Activated naive CD4-positive, alpha-beta T cell treated with anti-CD3 and anti-CD28 coated beads, Interleukin-2, amount 50 U/mL, for 16 hours (primary cell): ENCODE measurements around the gene TRMT44.
"Not testable (repeated sequence)": the region's sequence is repeated elsewhere in the genome, so short reads cannot be mapped to it uniquely, and the experiment has no call there.

ENCODE experiments used
- DNase-seq: peaks from one replicate; pipeline ENCODE4 v3.0.0-alpha.2; 2020

Gene TRMT44

DNA sequence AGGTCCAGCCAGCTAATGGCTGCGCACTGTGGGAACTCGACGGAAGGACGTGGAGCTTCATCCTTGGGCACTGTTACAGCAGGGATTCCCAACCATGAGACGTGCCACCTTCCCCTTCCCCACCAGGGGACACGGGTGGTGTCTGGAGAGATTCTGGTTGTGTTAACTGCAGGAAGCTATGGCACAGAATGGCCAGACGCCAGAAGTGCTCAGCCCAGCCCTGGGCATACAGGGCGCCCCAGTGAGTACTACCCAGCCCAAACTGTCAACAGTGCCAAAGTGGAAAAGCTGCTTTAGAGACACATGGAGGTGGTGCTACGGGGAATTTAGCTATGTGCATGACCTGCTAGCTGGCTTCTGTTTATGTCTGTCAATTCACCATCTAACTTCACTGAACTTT is 32.8 kb upstream of the TRMT44 start:
- no peak for DNase-seq

DNA sequence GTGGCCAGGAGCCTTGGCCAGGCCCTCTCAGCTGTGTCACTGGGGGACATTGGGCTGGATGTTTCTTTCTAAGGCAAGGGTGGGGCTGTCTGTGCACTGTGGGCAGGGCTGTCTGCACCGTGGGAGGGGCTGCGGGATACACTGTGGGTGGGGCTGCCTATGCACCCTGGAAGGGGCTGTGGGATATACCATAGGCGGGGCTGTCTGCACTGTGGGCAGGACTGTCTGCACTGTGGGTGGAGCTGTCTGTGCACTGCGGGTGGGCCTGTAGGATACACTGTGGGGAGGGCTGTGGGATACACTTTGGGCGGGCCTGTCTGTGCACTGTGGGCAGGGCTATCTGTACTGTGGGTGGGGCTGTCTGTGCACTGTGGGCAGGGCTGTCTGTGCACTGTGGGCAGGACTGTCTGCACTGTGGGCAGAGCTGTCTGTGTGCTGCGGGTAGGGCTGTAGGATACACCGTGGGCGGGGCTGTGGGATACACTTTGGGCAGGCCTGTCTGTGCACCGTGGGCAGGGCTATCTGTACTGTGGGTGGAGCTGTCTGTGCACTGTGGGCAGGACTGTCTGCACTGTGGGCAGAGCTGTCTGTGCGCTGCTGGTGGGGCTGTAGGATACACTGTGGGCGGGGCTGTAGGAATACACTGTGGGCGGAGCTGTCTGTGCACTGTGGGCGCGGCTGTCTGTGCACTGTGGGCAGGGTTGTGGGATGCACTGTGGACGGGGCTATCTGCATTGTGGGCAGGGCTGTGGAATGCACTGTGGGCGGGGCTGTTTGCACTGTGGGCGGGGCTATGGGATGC is 31.1 kb upstream of the TRMT44 start:
- DNase-seq = no peak

DNA sequence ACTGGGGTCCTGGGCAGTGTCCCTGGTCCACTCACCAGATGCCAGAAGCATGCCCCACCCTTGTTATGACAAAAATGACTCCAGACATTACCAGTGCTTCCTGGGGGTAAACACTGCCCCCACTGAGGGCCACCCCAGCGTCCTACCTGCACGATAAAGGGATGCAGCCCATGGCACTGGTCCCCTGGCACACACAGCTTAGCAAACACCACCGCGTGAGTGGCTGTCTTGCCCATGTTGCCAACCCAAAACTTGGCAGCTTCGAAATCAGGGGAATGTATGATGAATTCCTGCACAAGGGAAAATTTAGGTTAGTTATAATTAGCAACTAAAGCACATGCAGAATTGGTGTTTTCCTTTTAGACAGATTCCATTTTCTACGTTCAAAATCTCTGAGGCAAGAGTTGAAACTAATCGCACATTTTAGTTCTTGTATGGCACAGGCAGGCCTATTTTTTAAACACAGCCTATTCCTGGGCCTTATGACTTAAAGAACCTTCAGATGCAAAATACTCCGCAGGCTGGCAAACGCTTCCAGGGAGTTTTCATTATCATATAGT is 30.4 kb upstream of the TRMT44 start:
- DNase-seq = no peak

DNA sequence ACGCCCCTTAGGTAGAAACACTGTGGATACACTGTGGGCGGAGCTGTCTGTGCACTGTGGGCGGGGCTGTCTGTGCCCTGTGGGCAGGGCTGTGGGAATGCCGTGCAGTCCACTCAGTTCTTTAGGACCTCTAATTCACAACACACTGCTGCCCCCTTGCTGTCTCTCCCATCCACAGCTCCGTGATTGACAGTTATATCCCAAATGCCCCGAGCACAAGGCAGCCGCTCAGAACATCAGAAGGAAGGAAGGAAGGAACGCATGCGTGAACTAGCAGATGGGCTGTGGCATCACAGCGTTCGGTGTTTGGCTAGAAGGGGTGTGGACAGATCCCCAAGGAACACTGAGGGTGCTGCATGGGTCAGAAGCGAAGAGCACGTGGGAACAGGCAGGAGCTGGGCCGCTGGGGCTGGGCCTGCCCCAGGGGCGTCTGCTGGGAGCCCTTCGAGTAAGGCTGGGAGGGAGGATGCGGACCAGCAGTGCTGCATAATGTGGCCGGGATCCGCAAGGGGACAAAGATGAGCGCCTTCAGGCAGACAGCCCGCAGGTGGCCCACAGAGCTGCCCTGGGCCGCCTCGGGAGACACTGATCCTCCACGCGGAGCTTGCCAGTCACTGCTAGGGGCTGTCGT is 29.8 kb upstream of the TRMT44 start:
- DNase-seq = no peak

DNA sequence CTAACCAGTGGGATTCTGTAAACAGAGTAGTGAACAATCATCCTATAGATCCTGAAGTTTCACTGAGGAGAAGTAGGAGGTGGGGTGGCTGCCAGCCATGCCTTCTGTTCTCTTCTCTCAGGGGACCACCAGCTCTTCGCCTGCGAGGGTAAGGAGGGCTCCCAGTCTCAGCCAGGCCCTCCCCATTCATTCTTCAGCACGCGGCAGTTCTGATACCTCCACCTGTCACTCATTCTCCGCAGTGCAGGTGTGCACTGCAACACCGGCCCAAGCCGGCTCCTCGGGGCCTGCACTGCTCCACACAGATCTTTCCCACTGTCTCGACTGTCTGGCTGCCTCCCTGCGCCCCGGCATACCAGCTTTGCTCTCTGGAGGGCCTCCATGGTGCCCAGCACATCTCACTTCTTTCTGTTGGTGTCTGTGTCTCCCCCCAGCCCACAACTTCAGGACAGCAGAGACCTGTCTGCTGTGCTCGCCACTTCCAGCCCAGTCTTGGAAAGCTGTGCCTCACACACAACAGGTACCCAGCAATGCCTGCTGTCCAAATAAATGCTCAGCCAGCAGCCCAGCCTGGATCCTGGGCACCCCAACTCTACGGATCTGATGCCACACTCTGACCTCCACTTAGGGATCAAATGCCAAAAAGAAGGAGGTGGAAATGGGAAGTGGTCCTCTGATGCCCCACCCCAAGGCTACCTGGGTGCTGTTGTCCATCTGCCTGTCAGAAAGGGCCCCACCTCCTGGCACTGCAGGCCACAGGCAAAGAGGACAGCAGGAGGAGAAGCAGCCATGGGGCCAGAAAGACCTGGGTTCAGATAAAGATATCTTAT is 29.0 kb upstream of the TRMT44 start:
- DNase-seq = no peak

DNA sequence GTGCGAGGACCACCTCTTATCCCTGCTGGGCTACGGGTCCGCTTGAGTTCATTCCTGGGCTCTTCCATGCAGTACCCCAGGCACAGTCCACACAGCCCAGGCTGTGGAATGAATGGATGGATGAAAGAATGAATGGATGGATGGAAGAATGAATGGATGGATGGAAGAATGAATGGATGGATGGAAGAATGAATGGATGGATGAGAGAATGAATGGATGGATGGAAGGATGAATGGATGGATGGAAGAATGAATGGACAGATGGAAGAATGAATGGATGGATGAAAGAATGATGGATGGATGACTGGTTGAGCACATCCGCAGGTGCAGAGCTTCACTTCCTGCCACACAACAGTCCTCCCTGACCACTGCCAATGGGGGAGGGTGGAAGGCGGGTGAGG is 28.3 kb upstream of the TRMT44 start:
- DNase-seq = no peak

DNA sequence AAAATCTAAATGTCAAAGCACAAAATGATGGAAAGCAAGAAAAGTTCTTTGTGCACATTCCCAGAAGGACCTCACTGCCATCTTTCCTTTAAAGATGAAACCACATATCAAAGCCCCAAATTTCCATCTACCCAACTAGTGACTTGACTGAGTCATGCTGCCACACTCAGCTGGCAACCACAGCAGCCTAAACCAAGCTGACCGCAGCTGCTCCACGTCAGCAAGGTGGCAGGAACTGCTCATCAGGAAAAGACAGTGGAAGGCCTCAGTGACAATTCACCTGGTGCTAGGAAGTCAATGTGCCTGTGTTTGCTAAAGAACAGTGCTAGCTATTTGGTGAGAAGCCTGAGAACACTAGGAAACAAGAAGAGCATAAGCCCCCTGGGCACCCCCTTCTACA is 26.2 kb upstream of the TRMT44 start:
- no peak for DNase-seq

DNA sequence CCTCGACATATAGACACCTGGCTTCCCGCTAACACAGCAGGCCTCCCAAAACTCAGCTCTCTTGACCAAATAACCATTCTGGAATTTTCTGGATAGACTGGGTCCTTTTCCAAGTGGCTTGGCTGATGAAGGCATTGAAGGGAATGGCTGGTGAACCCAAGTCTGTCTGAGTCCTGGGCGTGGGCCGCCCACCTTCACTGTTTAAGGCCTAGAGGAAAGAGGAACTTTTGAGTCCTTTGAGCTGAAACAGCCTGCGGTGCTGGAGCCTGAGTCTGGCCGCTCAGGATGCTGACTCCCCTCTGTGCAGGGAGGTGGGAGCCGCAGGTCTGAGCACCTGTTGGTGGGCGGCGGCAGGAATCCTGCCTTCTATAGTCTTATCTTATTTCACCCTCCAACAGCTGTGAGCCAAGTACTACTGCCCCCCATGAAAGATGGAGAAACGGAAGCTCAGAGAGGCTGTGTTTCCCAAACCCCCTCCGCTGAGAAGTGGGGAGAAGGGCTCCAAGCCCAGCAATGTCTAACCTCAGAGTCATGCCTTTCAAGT is 23.4 kb upstream of the TRMT44 start:
- no peak for DNase-seq

DNA sequence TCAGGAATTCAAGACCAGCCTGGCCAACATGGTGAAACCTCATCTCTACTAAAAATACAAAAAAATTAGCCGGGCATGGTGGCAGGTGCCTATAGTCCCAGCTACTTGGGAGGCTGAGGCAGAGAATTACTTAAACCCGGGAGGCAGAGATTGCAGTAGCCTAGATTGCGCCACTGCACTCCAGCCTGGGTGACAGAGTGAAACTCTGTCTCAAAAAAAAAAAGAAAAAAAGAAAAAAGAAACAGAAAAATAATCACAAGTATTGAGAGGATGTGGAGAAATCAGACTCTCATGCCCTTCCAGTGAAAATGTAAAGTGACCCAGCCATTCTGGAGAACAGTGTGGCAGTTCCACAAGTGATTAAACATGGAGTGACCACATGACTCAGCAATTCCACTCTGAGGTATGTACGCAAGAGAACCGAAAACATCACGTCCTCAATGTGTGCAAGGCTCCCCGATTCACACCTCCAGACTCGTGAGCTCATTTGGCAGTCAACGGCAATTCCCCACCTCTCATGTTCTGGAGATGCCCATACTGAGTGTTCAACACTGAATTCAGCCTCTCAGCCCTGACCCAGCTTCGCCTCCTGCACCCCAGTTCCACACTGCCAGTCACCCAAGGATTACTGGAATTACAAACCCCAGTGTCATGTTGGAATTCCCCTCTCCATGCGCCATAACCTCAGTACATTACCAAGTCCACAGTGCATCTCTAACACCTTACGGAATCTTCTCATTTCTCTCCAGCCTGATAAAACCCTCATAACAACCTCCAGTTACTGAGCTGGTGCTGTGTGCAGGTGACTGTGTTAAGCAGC is 21.1 kb upstream of the TRMT44 start:
- DNase-seq = no peak

DNA sequence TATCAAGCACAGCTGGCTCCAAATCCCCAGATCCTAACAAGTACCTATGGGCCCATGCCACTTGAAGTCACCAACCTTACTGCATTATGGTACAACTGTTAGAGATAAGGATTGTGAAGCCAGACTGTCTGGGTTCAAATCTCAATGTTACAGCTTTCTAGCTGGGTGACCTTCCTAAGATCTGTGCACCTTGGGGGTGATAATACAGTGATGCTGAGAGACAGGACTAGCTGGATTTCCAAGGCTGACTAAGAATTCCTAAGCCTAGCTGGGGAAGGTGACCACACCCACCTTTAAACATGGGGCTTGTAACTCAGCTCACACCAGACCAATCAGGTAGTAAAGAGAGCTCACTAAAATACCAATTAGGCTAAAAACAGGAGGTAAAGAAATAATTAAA is 20.4 kb upstream of the TRMT44 start:
- DNase-seq = not testable (repeated sequence)

DNA sequence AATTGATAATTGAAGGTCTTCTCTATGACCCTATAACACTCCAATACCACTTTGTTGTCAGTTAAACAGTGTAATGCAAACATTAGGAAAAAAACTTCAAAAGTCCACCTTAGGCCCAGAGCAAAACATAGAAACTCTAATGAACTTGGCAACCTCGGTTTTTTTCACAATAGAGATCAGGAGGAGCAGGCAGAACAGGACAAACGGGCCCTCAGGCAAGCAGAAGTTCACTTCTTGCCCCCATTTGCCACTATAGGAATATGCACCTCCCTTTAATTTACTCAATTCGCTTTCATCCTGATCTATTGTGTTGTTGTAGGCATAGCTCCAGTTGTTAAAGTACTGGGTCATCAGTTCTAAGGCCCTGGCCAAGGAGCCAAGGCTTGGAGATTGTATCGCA is 18.2 kb upstream of the TRMT44 start:
- no peak for DNase-seq

DNA sequence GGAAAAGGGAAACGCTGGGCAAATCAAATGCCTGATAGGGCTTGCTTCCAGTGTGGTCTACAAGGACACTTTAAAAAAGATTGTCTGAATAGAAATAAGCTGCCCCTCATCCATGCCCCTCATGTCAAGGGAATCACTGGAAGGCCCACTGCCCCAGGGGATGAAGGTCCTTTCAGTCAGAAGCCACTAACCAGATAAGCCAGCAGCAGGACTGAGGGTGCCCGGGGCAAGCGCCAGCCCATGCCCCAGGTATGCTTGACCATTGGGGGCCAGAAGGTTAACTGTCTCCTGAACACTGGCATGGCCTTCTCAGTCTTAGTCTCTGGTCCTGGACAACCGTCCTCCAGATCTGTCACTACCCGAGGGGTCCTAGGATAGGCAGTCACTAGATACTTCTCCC is 17.8 kb upstream of the TRMT44 start:
- DNase-seq = no peak

DNA sequence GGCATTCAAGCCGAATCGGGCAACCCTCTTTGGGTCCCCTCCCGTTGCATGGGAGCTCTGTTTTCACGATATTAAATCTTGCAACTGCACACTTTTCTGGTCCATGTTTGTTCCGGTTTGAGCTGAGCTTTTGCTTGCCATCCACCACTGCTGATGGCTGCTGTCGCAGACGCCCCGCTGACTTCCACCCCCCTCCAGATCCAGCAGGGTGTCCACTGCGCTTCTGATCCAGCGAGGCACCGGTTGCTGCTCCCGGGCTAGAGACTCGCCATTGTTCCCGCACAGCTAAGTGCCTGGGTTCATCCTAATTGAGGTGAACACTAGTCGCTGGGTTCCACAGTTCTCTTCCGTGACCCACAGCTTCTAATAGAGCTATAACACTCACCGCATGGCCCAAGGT is 13.3 kb upstream of the TRMT44 start:
- DNase-seq = no peak

DNA sequence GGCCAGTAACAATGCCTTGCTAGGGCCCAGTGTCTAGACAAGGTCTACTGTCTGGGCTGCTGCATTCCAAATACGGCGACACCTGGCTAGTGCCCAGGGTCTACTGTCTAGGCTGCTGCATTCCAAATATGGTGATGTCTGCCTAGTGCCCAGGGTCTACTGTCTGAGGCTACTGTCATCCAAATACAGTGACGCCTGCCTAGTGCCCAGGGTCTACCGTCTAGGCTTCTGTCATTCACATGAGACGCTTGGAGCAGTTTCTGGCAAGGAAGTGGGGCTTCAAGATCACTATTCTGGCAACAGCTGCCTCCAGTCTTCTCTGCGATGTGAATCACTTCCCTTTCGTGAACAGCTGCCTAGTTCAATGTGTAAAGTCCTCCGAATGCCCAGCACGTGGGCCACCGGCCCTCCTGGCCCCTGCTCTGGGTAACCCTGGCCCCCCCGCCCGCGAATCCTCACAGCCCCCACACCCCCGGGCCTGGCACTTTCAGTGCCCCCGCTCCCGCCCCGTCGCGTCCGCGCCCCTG is 12.8 kb upstream of the TRMT44 start:
- no peak for DNase-seq

DNA sequence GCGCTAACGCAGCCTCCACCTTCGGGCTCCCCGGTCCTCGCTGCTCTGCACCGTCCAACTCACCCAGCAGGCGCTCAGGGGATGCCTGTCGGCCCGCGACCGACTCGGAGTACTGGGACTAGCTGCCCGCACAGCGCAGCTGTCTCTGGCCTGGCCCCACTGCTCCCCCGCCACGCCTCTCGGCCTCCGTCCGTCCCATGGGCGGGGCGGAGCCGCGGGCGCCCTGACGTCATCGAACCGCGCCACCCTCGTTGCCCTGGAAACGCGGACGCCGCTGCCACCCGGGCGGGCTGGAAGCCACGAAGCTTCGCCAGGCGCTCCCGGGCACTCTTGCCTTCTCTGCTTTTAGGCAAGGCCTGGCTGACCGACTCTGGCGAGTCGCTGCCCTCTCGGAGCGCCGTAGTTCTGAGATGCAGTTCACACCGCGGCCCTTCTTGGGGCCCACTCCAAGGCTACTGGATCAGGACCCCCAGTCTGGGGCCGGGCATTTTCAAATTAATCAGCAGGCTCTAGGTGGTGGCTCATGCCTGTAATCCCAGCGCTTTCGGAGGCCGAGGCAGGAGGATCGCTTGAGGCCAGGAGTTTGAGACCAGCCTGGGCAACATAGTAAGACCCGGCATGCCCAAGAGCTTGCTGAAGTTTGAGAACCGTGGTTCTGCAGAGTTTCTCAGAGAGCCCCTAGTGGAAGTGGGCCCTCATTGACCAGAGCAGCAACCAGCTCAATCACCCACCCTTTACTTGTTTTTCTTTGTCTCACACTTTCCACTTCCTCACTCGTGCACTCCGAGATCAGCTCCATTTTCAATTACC is 12.1 kb upstream of the TRMT44 start:
- peak; percentile 89 for DNase-seq

DNA sequence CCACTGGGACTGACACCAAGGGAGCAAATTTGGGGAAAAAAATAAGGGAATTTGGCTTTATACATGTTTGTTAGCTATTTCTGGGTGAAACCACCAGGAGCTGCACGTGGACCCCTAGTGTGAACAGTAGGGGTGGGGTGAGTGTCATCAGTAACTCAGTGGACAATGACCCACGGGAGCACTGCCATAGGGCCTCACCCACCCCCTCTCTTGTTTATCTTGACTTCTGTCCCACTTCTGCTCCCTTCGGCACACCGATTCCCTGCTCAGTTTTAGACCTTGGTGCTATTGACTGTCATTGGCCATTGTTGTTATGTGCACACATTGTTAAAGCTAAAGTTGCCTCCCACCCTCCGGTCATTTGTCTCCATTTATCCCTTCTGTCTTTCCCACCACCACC is 9.0 kb upstream of the TRMT44 start:
- DNase-seq = no peak

DNA sequence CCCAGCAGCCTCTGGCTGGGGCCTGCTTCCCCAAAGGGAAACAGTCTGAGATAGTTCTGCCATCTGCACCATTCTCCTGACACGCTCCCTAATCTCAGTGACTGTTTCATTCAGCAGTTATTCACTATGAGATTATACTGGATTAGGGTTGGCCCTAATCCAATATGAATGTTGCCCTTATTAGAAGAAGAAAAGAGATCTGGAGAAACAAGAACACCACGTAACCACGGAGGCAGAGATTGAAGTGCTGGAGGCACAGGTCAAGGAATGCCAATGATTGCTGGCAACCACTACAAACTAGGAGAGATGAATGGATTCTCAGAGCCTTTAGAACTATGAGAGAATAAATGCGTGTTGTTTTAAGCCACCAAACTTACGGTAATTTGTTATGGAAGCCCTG is 7.4 kb upstream of the TRMT44 start:
- DNase-seq = no peak

DNA sequence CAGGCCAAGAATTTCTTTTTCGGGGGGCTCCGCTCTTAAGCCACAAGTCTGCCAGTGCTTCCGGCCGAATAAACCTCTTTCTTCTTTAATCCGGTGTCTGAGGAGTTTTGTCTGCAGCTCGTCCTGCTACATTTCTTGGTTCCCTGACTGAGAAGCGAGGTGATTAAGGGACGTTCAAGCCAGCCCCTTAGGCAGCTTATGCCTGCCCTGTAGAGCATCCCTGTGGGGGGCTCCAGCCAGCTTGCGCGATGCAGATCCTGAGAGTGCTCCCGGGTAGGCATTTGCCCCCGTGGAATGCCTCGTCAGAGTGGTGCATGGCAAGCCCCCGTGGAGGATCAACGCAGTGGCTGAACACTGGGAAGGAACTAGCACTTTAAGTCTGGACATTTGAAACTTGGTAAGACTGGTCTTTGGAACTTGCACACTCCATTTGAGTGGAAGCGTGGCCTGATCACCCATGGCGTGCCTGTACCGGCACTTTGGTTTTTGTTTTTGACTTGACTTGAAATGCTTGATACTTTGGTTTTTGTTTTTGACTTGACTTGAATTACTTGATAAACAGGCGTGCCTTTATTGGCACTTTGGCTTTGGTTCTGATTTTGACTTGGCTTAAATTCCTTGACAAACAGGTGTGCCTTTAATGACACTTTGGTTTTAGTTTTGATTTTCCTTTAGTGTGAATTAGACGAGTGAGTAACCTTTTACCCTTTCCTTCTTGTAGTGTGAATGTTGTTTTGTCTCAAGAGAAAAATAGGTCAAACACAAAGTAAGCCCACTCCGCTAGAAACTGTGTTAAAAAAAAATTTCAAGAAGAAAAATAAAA is 6.1 kb upstream of the TRMT44 start:
- no peak for DNase-seq

DNA sequence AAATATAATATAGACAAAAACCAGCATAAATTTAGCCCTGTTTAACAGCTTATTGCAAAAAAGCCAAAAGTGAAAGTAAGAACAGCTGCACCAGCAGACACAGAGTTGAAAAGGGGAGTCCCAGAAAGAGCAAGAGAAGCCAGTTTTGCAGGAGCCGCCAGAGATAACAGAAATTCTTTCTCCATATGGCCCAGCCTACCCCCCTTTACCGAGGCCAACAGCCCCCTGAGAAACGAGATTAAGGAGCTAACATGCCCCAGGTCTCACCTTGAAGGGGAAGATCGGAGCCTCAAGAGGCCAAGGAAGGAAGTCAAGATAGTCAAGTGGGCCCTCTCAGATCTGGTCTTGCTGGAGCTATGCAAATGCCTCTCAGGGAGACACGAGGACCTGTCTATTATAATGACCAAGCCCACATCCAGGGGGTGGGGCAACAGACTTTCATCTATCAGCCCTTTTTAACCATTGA is 4.9 kb upstream of the TRMT44 start:
- DNase-seq = no peak

DNA sequence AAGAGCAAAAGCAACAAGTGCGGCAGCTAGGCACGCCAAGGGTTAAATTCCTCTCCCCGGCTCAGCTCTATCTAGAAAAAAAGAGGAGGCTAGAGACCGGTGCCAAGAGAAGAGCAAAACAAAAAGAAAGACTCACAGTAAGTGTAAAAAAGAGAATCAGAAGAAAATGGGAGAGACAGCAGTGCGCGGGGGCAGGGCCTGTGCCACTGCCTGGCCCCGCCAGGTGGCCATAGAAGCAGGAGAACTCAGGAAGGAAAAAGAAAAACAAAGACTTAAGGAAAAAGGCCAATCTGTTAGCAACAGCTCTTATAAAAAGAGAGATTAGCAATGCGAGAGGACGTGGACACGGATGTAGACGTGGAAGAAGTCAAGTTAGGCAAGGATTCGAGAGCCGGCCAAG is 3.3 kb upstream of the TRMT44 start:
- no peak for DNase-seq
